GM18873 (cell line): ENCODE data around the gene GALR3.

Experiments used
- ATAC-seq: cut with Tn5 transposase; IDR thresholded peaks from one replicate; pipeline ENCODE4 v1.9.1; 2021; ENCODE audit warnings: mild to moderate bottlenecking, moderate library complexity, moderate number of reproducible peaks; ENCODE audit not compliant: unreplicated experiment, low FRiP score

Gene GALR3

GRCh38 chr22:37855462-37855861 lies 32.3 kb downstream of the GALR3 start:
- ATAC-seq, result no peak

DNA sequence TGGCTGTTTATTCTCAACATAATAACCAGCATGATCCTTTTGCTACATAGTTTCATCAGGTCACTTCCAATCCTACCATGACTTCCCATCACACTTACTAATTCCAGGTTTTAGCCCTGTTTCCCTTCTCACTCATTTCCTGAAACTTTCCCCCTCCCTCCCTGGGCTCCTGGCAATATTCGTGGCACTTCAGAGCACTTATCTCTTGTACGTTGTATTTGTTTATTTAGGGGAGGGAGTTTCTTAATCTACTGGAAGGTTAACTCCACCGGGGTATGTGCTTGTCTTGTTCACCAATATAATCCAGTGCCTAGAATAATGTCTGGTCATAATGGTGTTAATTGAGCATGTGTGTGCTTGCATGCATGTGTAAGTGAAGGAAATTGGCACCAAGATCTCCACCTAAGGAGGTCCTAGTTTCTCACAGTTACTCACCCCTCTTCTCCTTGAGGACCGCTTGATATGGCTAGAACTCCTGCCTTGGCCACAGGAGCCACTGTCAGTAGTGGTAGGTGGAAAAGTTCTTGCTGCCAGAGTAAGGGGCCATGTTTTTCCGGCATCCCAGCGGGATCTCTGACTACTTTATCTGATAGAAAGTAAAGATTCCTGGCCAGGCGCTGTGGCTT lies 37.7 kb downstream of the GALR3 start:
- no peak for ATAC-seq

GRCh38 chr22:37862570-37863325 lies 39.6 kb downstream of the GALR3 start:
- ATAC-seq, result no peak

DNA sequence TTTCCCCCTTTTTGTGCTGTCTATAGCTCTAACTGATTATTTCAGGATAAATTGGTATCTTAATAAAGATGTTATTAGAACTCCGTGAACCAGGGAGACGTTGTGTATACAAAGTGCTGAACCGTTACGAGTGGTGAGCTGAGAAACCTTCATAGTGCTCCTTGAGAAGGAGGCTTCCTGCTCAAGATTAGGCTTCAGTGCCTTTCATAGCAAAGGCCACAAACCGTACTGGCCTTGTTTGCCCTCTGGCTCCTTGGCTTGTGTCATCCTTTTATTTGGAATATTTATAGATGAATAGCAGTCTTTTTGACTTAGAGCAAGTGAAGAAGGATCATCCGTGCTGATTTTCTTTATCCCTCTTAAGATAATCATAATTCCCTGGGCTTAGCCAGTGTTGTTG lies 42.3 kb downstream of the GALR3 start:
- no peak for ATAC-seq

GRCh38 chr22:37870273-37870672 lies 47.1 kb downstream of the GALR3 start:
- no peak for ATAC-seq
